Transverse colon (tissue), 4 donors: ENCODE results near the gene UMODL1. TPM values are rescaled to one million over a fixed set of nuclear protein-coding genes. Genes with fewer than 3 reads are reported as not detected.
A peak's percentile ranks its signal among the peaks of the same experiment; 100 is the strongest.

ENCODE experiments used
- DNase-seq: peaks from one replicate; pipeline ENCODE4 v3.0.0-alpha.2; 2019
- H3K27ac ChIP-seq, 4 donors: fragments of 200-600 bp; sonication (generic); 2 replicates each; pipeline ENCODE4 v1.5.1; 2016 to 2018; ENCODE audit warnings: inconsistent platforms in 4 of 4
- H3K27me3 ChIP-seq: fragments of 200-600 bp; sonication (generic); 2 replicates; pipeline ENCODE4 v1.5.1; 2017; ENCODE audit warnings: inconsistent platforms
- H3K36me3 ChIP-seq, 4 donors: fragments of 200-600 bp; sonication (generic); 2 replicates each; pipeline ENCODE4 v1.5.1; 2017 to 2019; ENCODE audit warnings: inconsistent platforms in 4 of 4
- H3K4me1 ChIP-seq, 4 donors: fragments of 200-600 bp; sonication (generic); 2 replicates each; pipeline ENCODE4 v1.5.1; 2017 to 2020; ENCODE audit warnings: inconsistent platforms in 4 of 4
- H3K4me3 ChIP-seq, 4 donors: fragments of 200-600 bp; sonication (generic); 1 replicate in 1 of 4; 2 replicates in 3 of 4; pipeline versions ENCODE4 v1.5.1 to v1.6.1; 2017 to 2019; ENCODE audit warnings: inconsistent platforms in 4 of 4
- H3K9me3 ChIP-seq, 2 donors: fragments of 200-600 bp; sonication (generic); 2 replicates each; pipeline ENCODE4 v1.5.1; 2017 to 2019; ENCODE audit warnings: inconsistent platforms in 2 of 2
- EP300 ChIP-seq: sonication (generic); formaldehyde crosslinking; IDR thresholded peaks from one replicate; pipeline ENCODE4 v1.6.1; 2017; ENCODE audit warnings: antibody characterized with exemption, low read depth
- POLR2A ChIP-seq: fragments of 450-650 bp; IDR thresholded peaks from one replicate; pipeline ENCODE4 v1.6.1; 2016; ENCODE audit warnings: antibody characterized with exemption, mild to moderate bottlenecking, moderate library complexity
- POLR2AphosphoS5 ChIP-seq, 3 donors: sonication (generic); formaldehyde crosslinking; IDR thresholded peaks; one replicate each; pipeline ENCODE4 v1.6.1; 2016; ENCODE audit warnings: antibody characterized with exemption in 3 of 3
- WGBS, 2 donors: methylation state at CpG; one replicate each; pipeline ENCODE4 v1.1.5; 2018; ENCODE audit warnings: low coverage in 1 of 2; 5-methylcytosine and 5-hydroxymethylcytosine counted together
- in situ Hi-C, 4 donors: fragments of 200-750 bp; cut with MboI; loops; one replicate each; pipeline versions ENCODE4 v1.15.0 to v1.15.1; 2017; ENCODE audit warnings: low sequenced_read_pairs in 3 of 4, low pct_ligation_motif_present in 1 of 4, low pct_unique_long_range_greater_than_20kb in 1 of 4
- intact Hi-C: fragments of 100-400 bp; cut with DNase I; formaldehyde crosslinking; loops from one replicate; pipeline ENCODE4 v1.15.1; 2023; ENCODE audit warnings: low total_unique reads
- total RNA-seq, 4 donors: library from RNA; depleted of rRNA; stranded (reverse); fragments of >200 nt; gene quantifications; one replicate each; pipeline ENCODE4 v1.1.0, GENCODE V29; 2016
- TF ChIP-seq, protein P1 (sequence below), 5 experiments: fragments of 200-600 bp in 3 of 5; fragments of 450-650 bp in 2 of 5; sonication (generic) in 3 of 5; IDR thresholded peaks; 1 replicate in 2 of 5; 2 replicates in 3 of 5; pipeline ENCODE4 v1.5.1; 2016 to 2017; ENCODE audit warnings: antibody characterized with exemption in 5 of 5, inconsistent platforms in 3 of 5, mild to moderate bottlenecking in 2 of 5, moderate library complexity in 1 of 5

Gene UMODL1
- total RNA-seq, 4 donors from 2014 or later: 0.16 to 3.2 (median 0.68) TPM; not detected in 1

DNA sequence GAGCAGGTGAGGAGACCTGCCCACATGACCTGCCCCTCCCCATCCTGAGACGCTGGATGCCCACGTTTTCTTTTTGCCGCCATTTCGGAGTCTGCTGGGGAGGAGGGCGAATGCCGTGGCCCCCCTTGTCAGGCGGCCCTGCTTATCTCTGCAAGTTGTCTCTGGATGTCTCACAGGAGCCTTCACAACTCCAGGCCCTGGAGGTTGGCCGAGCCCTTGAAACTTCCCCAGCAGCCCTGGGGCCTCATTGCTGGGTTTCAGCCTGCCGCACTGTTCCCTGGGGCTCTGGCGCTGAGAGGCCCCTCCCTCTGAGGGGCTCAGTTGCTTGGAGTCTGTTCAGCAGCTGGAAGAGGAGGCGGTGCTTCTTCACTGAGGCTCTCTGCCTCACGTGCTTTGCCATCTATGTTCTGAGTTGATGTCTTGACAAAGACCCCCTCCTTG is 31.2 kb upstream of the UMODL1 start:
- in situ Hi-C loops (no loop called here), intact Hi-C loops (no loop called here)
- WGBS, 2 donors: 75% methylated on average over 9 of the region's 12 CpGs; no CpG with 5 or more reads in 1 of the 2 donors
- Histone ChIP-seq H3K9me3 (no peaks in the 10 kb centered on the region), H3K27ac (peak overlapping the region; percentile 53 to 68 (median 58)), H3K36me3 (no peaks in the 10 kb centered on the region), H3K27me3 (no peaks in the 10 kb centered on the region), H3K4me1 (peaks cover 0 to 11% (median 5%) of the 10 kb centered on the region in 4 donors), H3K4me3 (no peak overlapping the region)
- DNase-seq: no peak
- TF ChIP-seq, protein P1, sequence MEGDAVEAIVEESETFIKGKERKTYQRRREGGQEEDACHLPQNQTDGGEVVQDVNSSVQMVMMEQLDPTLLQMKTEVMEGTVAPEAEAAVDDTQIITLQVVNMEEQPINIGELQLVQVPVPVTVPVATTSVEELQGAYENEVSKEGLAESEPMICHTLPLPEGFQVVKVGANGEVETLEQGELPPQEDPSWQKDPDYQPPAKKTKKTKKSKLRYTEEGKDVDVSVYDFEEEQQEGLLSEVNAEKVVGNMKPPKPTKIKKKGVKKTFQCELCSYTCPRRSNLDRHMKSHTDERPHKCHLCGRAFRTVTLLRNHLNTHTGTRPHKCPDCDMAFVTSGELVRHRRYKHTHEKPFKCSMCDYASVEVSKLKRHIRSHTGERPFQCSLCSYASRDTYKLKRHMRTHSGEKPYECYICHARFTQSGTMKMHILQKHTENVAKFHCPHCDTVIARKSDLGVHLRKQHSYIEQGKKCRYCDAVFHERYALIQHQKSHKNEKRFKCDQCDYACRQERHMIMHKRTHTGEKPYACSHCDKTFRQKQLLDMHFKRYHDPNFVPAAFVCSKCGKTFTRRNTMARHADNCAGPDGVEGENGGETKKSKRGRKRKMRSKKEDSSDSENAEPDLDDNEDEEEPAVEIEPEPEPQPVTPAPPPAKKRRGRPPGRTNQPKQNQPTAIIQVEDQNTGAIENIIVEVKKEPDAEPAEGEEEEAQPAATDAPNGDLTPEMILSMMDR (IDR thresholded peaks at IDR 0.05): no peak
- TF ChIP-seq POLR2AphosphoS5 (IDR thresholded peaks at IDR 0.05) (no peak), POLR2A (no peak)

DNA sequence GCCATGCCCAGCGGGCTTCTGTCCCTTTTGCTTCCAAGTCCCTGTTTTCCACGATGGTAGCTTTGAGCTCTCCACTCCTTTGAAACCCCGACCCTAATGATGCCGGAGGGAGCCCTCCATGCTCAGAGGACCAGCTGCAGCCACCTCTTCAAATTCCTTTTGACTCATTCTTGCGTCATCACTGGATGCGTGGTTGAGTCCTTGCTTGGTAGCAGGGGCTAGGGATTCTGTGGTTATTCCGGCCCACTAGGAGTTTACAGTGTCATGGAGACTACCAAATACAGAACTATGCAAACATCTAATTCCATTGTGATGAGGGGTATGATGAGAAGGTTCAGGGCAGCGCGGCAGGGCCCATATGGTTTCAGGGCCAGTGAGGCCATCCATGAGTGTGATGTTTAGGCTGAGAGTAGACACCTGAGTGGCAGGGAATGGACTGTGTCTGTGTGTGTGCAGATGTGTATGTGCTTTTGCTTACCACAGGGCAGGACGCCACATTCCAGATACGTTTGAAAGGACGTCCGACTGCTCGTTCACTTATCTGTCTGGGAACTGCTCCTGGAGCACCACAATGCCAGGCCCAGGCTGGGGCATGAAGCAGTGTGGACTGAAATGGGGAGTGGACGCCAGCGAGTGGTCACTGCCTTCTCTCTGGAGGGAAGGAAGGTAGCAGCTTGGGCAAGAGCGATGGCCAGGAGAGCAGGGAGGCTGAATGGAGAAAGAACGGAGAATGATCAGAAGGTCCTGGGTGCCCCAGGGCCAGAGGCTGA is 30.5 kb upstream of the UMODL1 start:
- intact Hi-C loops: no loop called here
- no peaks in the 10 kb centered on the region for H3K9me3 ChIP-seq
- H3K4me3 ChIP-seq: no peak overlapping the region
- peaks cover 0 to 11% (median 5%) of the 10 kb centered on the region in 4 donors for H3K4me1 ChIP-seq
- in situ Hi-C loops: no loop called here
- peak overlapping the region; percentile 53 to 68 (median 58) for H3K27ac ChIP-seq
- DNase-seq: no peak
- no peaks in the 10 kb centered on the region for H3K36me3 ChIP-seq
- no peaks in the 10 kb centered on the region for H3K27me3 ChIP-seq
- 77 to 90% methylated on average over 2 to 18 of the region's 18 CpGs for WGBS, 2 donors
- TF ChIP-seq EP300: no peak
- no peak for TF ChIP-seq POLR2A
- TF ChIP-seq POLR2AphosphoS5 (IDR thresholded peaks at IDR 0.05): peak; percentile 21 to 41 (median 27)
- TF ChIP-seq, protein P1 (IDR thresholded peaks at IDR 0.05): no peak

DNA sequence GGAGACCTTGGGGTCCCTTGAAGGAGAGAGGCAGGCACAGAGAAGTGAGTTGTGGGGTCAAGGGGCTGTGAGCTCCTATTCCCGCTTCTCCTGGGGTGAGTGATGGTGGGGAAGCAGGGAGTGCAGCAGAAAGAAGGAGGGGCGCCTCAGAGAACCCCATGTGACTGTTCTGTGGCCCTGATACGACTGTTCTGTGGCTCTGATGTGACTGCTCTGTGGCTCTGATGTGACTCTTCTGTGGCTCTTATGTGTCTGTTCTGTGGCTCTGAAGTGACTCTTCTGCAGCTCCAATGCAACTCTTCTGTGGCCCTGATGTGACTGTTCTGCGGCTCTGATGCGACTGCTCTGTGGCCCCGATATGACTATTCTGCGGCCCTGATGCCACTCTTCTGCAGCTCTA is 29.9 kb upstream of the UMODL1 start:
- H3K4me3 ChIP-seq: no peak overlapping the region
- H3K4me1 ChIP-seq: peaks cover 0 to 11% (median 5%) of the 10 kb centered on the region in 4 donors
- in situ Hi-C loops: no loop called here
- TF ChIP-seq POLR2AphosphoS5 (IDR thresholded peaks at IDR 0.05) (no peak), EP300 (no peak), POLR2A (no peak)
- TF ChIP-seq, protein P1 (IDR thresholded peaks at IDR 0.05): no peak
- H3K27me3 ChIP-seq: no peaks in the 10 kb centered on the region
- H3K9me3 ChIP-seq: no peaks in the 10 kb centered on the region
- H3K27ac ChIP-seq: peak overlapping the region in 3 of 4 donors; percentile 30 to 68 (median 62)
- no peaks in the 10 kb centered on the region for H3K36me3 ChIP-seq
- no peak for DNase-seq
- 84 to 100% methylated on average over 2 to 6 of the region's 7 CpGs for WGBS, 2 donors
- intact Hi-C loops: no loop called here

DNA sequence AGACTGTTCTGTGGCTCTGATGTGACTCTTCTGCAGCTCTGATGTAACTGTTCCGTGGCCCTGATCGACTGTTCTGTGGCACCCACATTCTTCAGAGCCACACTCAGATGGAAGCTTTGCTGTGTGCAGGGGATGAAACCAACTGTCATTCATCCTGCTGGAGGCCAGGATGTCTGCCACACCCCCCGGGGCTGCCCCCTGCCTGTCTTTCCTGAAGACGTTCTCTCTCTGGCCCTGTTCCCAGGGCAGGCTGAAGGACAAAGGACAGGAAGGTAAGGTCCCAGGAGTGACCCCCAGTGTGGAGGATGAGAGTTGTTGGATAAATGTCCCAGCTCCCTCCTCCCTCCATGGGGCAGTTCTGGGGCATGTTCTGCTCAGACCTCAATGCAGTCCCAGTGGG is 29.4 kb upstream of the UMODL1 start:
- in situ Hi-C loops (no loop called here), intact Hi-C loops (no loop called here)
- no peak overlapping the region for H3K27ac ChIP-seq
- H3K27me3 ChIP-seq: no peaks in the 10 kb centered on the region
- no peaks in the 10 kb centered on the region for H3K9me3 ChIP-seq
- peaks cover 0 to 11% (median 5%) of the 10 kb centered on the region in 4 donors for H3K4me1 ChIP-seq
- WGBS, 2 donors: 66% methylated on average over 4 of the region's 4 CpGs; no CpG with 5 or more reads in 1 of the 2 donors
- DNase-seq: no peak
- no peaks in the 10 kb centered on the region for H3K36me3 ChIP-seq
- no peak overlapping the region for H3K4me3 ChIP-seq
- TF ChIP-seq POLR2A: no peak
- TF ChIP-seq, protein P1 (IDR thresholded peaks at IDR 0.05): no peak
- no peak for TF ChIP-seq POLR2AphosphoS5 (IDR thresholded peaks at IDR 0.05)
- no peak for TF ChIP-seq EP300
